GM12878 (cell line): ENCODE results near the gene BTG1. TPM values are rescaled to one million over a fixed set of nuclear protein-coding genes. Genes with fewer than 3 reads are reported as not detected.

Experiments
- BHLHE40 ChIP-seq, 2 experiments: fragments of 450-650 bp in 1 of 2; IDR thresholded peaks; 2 replicates each; pipeline ENCODE4 v1.6.1; 2011 to 2017; ENCODE audit warnings: low read depth in 2 of 2, borderline replicate concordance in 1 of 2, improper control_type of control experiment in 1 of 2, low read length in 1 of 2, mild to moderate bottlenecking in 1 of 2
- BRCA1 ChIP-seq: IDR thresholded peaks from 2 replicates; pipeline ENCODE4 v1.6.1; 2011; ENCODE audit warnings: low read depth, low read length, improper control_type of control experiment
- CEBPB ChIP-seq, 2 experiments: fragments of 150-350 bp in 1 of 2; IDR thresholded peaks; 2 replicates each; pipeline ENCODE4 v1.6.1; 2012 to 2014; ENCODE audit warnings: low read depth in 2 of 2, low read length in 2 of 2, borderline replicate concordance in 1 of 2, inconsistent platforms in 1 of 2
- CHD1 ChIP-seq: IDR thresholded peaks from 2 replicates; pipeline ENCODE4 v1.6.1; 2012; ENCODE audit warnings: low read depth, low read length, improper control_type of control experiment
- EED ChIP-seq: sonication (generic); IDR thresholded peaks from 2 replicates; pipeline ENCODE4 v1.6.1; 2016; ENCODE audit warnings: antibody characterized with exemption, low read depth
- ESRRA ChIP-seq: IDR thresholded peaks from 2 replicates; pipeline ENCODE4 v1.6.1; 2012; ENCODE audit warnings: mild to moderate bottlenecking, low read length, improper control_type of control experiment
- ETV6 ChIP-seq, 2 experiments: fragments of 450-650 bp in 1 of 2; IDR thresholded peaks in 1 of 2; conservative IDR thresholded peaks in 1 of 2; 2 replicates each; pipeline ENCODE4 v1.6.1; 2014; ENCODE audit warnings: antibody characterized with exemption in 1 of 2, borderline replicate concordance in 1 of 2, low read depth in 1 of 2, mild to moderate bottlenecking in 1 of 2, moderate library complexity in 1 of 2
- HCFC1 ChIP-seq: fragments of 150-350 bp; IDR thresholded peaks from 2 replicates; pipeline ENCODE4 v1.6.1; 2014; ENCODE audit warnings: low read length
- KAT2A ChIP-seq: conservative IDR thresholded peaks from 2 replicates; pipeline ENCODE4 v1.6.1; 2011; ENCODE audit warnings: low read depth, low read length; ENCODE audit not compliant: control insufficient read depth
- LARP7 ChIP-seq: fragments of 450-650 bp; IDR thresholded peaks from 2 replicates; pipeline ENCODE4 v1.6.1; 2017; ENCODE audit warnings: mild to moderate bottlenecking
- MAX ChIP-seq: IDR thresholded peaks from 2 replicates; pipeline ENCODE4 v1.6.1; 2012; ENCODE audit warnings: low read depth, low read length, improper control_type of control experiment
- PML ChIP-seq: IDR thresholded peaks from 2 replicates; pipeline ENCODE4 v1.6.1; 2012; ENCODE audit warnings: low read length, inconsistent platforms
- POLR2AphosphoS2 ChIP-seq: IDR thresholded peaks from 2 replicates; pipeline ENCODE4 v1.6.1; 2011; ENCODE audit warnings: low read depth, mild to moderate bottlenecking, low read length, improper control_type of control experiment, moderate library complexity
- POLR2AphosphoS5 ChIP-seq: IDR thresholded peaks from 2 replicates; pipeline ENCODE4 v1.6.1; 2011; ENCODE audit warnings: mild to moderate bottlenecking, low read length, inconsistent platforms
- RCOR1 ChIP-seq: conservative IDR thresholded peaks from 2 replicates; pipeline ENCODE4 v1.6.1; 2012; ENCODE audit warnings: low read depth, low read length, improper control_type of control experiment
- REST ChIP-seq: IDR thresholded peaks from 2 replicates; pipeline ENCODE4 v1.6.1; 2012; ENCODE audit warnings: mild to moderate bottlenecking, low read depth, low read length
- RUNX3 ChIP-seq: IDR thresholded peaks from 2 replicates; pipeline ENCODE4 v1.6.1; 2012; ENCODE audit warnings: low read length, inconsistent platforms
- STAT1 ChIP-seq: fragments of 450-650 bp; conservative IDR thresholded peaks from 2 replicates; pipeline ENCODE4 v1.6.1; 2014; ENCODE audit warnings: antibody characterized with exemption, mild to moderate bottlenecking
- ZNF274 ChIP-seq: IDR thresholded peaks from one replicate; pipeline ENCODE4 v1.8.0; 2011; ENCODE audit not compliant: insufficient read length, insufficient read depth
- polyA plus RNA-seq, 11 experiments: library from polyadenylated mRNA; depleted of rRNA in 4 of 11; unstranded in 6 of 11; stranded (reverse) in 5 of 11; fragments of >200 nt; fragmentation: Nextera tagmentation in 4 of 11; fragmentation: Illumina TruSeq in 1 of 11; extraction: Ambion mirVana in 4 of 11; extraction: Trizol in 1 of 11; gene quantifications; 1 replicate in 1 of 11; 2 replicates in 10 of 11; pipeline versions ENCODE4 v1.2.1 to v1.2.3, GENCODE V29; 2011 to 2016; ENCODE audit warnings: inconsistent platforms in 2 of 11, missing spikeins in 2 of 11, low read depth in 1 of 11
- total RNA-seq, 4 experiments: library from RNA; depleted of rRNA in 3 of 4; stranded (reverse); fragments of >200 nt in 3 of 4; fragmentation: Illumina TruSeq in 1 of 4; extraction: Trizol in 1 of 4; gene quantifications; 2 replicates each; pipeline versions ENCODE4 v1.2.1 to v1.2.3, GENCODE V29; 2013 to 2021
- TF ChIP-seq, protein P1 (sequence below): fragments of 450-650 bp; conservative IDR thresholded peaks from 2 replicates; pipeline ENCODE4 v1.6.1; 2017; ENCODE audit warnings: mild to moderate bottlenecking, moderate library complexity

BTG1 gene
- total and polyA plus RNA-seq, 10 of the 15 experiments (the other 5 are each of a cell fraction or from before 2014, with no cell fraction given) = 23.7 to 194 (median 56.4) TPM

GRCh38 chr12:92145731-92146496, at the start of gene BTG1 (continued):
- TF ChIP-seq ETV6 (conservative IDR thresholded peaks at IDR 0.05 in 1 of 2, IDR thresholded peaks at IDR 0.05 in 1 of 2; ENCODE audit: borderline replicate concordance in 1 of 2, low read depth in 1 of 2) (no peak), ESRRA (0 out of 2 replicates have a peak, but pooled peaks have one; percentile 19), CHD1 (peak; percentile 43; the same call in 1 of the 2 replicates), ZNF274 (no peak), STAT1 (0 out of 2 replicates have a peak, but pooled peaks have one; percentile 40), LARP7 (0 out of 2 replicates have a peak, but pooled peaks have one; percentile 70), HCFC1 (peak; percentile 66), BRCA1 (no peak; the same call in 1 of the 2 replicates), KAT2A (no peak), PML (peak; percentile 100), CEBPB (IDR thresholded peaks at IDR 0.05; ENCODE audit: borderline replicate concordance in 1 of 2, low read depth in 2 of 2, low read length in 2 of 2) (peak in 1 of 2 experiments; percentile 66; a peak in 1 of 4 replicates), POLR2AphosphoS5 (peak; percentile 100), BHLHE40 (IDR thresholded peaks at IDR 0.05; ENCODE audit: borderline replicate concordance in 1 of 2, low read depth in 2 of 2, low read length in 1 of 2) (peak; percentile 55 to 65), REST (peak; percentile 67), EED (peak; percentile 35), RUNX3 (peak; percentile 64), POLR2AphosphoS2 (peak; percentile 100), MAX (no peak), RCOR1 (no peak)
- TF ChIP-seq, protein P1, sequence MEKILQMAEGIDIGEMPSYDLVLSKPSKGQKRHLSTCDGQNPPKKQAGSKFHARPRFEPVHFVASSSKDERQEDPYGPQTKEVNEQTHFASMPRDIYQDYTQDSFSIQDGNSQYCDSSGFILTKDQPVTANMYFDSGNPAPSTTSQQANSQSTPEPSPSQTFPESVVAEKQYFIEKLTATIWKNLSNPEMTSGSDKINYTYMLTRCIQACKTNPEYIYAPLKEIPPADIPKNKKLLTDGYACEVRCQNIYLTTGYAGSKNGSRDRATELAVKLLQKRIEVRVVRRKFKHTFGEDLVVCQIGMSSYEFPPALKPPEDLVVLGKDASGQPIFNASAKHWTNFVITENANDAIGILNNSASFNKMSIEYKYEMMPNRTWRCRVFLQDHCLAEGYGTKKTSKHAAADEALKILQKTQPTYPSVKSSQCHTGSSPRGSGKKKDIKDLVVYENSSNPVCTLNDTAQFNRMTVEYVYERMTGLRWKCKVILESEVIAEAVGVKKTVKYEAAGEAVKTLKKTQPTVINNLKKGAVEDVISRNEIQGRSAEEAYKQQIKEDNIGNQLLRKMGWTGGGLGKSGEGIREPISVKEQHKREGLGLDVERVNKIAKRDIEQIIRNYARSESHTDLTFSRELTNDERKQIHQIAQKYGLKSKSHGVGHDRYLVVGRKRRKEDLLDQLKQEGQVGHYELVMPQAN = peak; percentile 71
